PC-3 (cell line): ENCODE data around the gene CYP19A1. TPM values are rescaled to one million over a fixed set of nuclear protein-coding genes. Genes with fewer than 3 reads are reported as not detected.
A peak's percentile ranks its signal among the peaks of the same experiment; 100 is the strongest.

ENCODE experiments used
- ATAC-seq: fragments of 200-7000 bp; cut with Tn5 transposase; 2 replicates; pipeline ENCODE4 v1.9.1; 2020; ENCODE audit warnings: mild to moderate bottlenecking, moderate library complexity
- BruUV-seq: library from RNA; stranded (reverse); fragments of 400-500 nt; replicated peaks from 2 replicates; lab custom pipeline; 2021; lab: Mats Ljungman, UMichigan
- CTCF ChIA-PET: fragments of 300-600 bp; sonication (Branson Sonifier 250); formaldehyde crosslinking; loops from one replicate; lab custom pipeline; 2022; ENCODE audit warnings: antibody characterized with exemption; lab: Charles Lee
- POLR2A ChIA-PET: fragments of 300-600 bp; sonication (Branson Sonifier 250); formaldehyde crosslinking; loops from one replicate; lab custom pipeline; 2022; ENCODE audit warnings: antibody characterized with exemption; ENCODE audit not compliant: unreplicated experiment; lab: Charles Lee
- DNase-seq: peaks from one replicate; pipeline ENCODE4 v3.0.0-alpha.2; 2015
- H2AFZ ChIP-seq: fragments of 300-600 bp; sonication (generic); 2 replicates; pipeline ENCODE4 v1.6.0; 2016; ENCODE audit warnings: antibody characterized with exemption, low read length
- H3F3A ChIP-seq: fragments of 300-600 bp; sonication (generic); one replicate; pipeline ENCODE4 v1.6.0; 2017; ENCODE audit warnings: antibody characterized with exemption, low read length, control low read depth, mild to moderate bottlenecking; ENCODE audit not compliant: unreplicated experiment
- H3K27ac ChIP-seq: fragments of 300-600 bp; sonication (generic); 2 replicates; pipeline ENCODE4 v1.5.1; 2016; ENCODE audit warnings: mild to moderate bottlenecking, low read length
- H3K27me3 ChIP-seq: fragments of 300-600 bp; sonication (generic); 2 replicates; pipeline ENCODE4 v1.6.1; 2016; ENCODE audit warnings: low read length, mixed read lengths
- H3K36me3 ChIP-seq: fragments of 300-600 bp; sonication (generic); 2 replicates; pipeline ENCODE4 v1.6.1; 2016; ENCODE audit warnings: low read depth, mixed run types, low read length, mixed read lengths
- H3K4me1 ChIP-seq: fragments of 300-600 bp; sonication (generic); 2 replicates; pipeline ENCODE4 v1.5.1; 2016; ENCODE audit warnings: low read length; ENCODE audit not compliant: insufficient read depth
- H3K4me2 ChIP-seq: fragments of 300-600 bp; sonication (generic); 2 replicates; pipeline ENCODE4 v1.6.0; 2016; ENCODE audit warnings: low read length
- H3K4me3 ChIP-seq: fragments of 300-600 bp; sonication (generic); 2 replicates; pipeline ENCODE4 v1.5.1; 2016; ENCODE audit warnings: mild to moderate bottlenecking, low read length, mixed read lengths
- H3K79me2 ChIP-seq: fragments of 300-600 bp; sonication (generic); 2 replicates; pipeline ENCODE4 v1.6.1; 2017; ENCODE audit warnings: low read length, mixed read lengths
- H3K9ac ChIP-seq: fragments of 300-600 bp; sonication (generic); 2 replicates; pipeline ENCODE4 v1.6.0; 2016; ENCODE audit warnings: mild to moderate bottlenecking, low read length
- H3K9me2 ChIP-seq: fragments of 300-600 bp; sonication (generic); replicated peaks from 2 replicates; pipeline ENCODE4 v1.6.1; 2016; ENCODE audit warnings: mixed run types, low read length, mixed read lengths
- H3K9me3 ChIP-seq: fragments of 300-600 bp; sonication (generic); 2 replicates; pipeline ENCODE4 v1.6.1; 2016; ENCODE audit warnings: low read length, mixed read lengths
- H4K20me1 ChIP-seq: fragments of 300-600 bp; sonication (generic); 2 replicates; pipeline ENCODE4 v1.6.1; 2016; ENCODE audit warnings: low read length, mixed read lengths
- CTCF ChIP-seq: fragments of 300-600 bp; sonication (generic); conservative IDR thresholded peaks from 2 replicates; pipeline ENCODE4 v1.5.1; 2017; ENCODE audit warnings: antibody characterized with exemption, low read depth, mild to moderate bottlenecking, low read length
- EZH2 ChIP-seq: fragments of 300-600 bp; sonication (generic); IDR thresholded peaks from one replicate; pipeline ENCODE4 v1.6.1; 2017; ENCODE audit warnings: antibody characterized with exemption, mild to moderate bottlenecking, low read length; ENCODE audit not compliant: unreplicated experiment
- EZH2phosphoT487 ChIP-seq: fragments of 300-600 bp; sonication (generic); IDR thresholded peaks from 2 replicates; pipeline ENCODE4 v1.6.1; 2018; ENCODE audit warnings: mild to moderate bottlenecking, antibody characterized with exemption, low read length, borderline replicate concordance
- intact Hi-C: fragments of 100-400 bp; cut with micrococcal nuclease; formaldehyde crosslinking; loops from 2 replicates; pipeline ENCODE4 v1.9.0; 2023
- total RNA-seq: library from RNA; depleted of rRNA; stranded (reverse); fragments of >200 nt; gene quantifications from 2 replicates; pipeline ENCODE4 v1.2.3, GENCODE V29; 2014

CYP19A1 gene
- total RNA-seq, 1 experiment from 2014 or later, result not detected

- Histone ChIP-seq H3K9ac (no peak overlapping the region), H3K9me3 (no peaks in the 10 kb centered on the region), H3K79me2 (no peaks in the 10 kb centered on the region), H2AFZ (no peak overlapping the region), H3K27ac (no peak overlapping the region), H3K27me3 (no peaks in the 10 kb centered on the region), H3K4me1 (peaks cover 9% of the 10 kb centered on the region), H3F3A (no peaks in the 10 kb centered on the region), H3K9me2 (no peaks in the 10 kb centered on the region), H3K4me2 (no peak overlapping the region), H3K36me3 (no peaks in the 10 kb centered on the region), H3K4me3 (no peak overlapping the region), H4K20me1 (no peaks in the 10 kb centered on the region)
- DNase-seq (no peak), ATAC-seq (no peak)
- no peak for TF ChIP-seq EZH2phosphoT487
- TF ChIP-seq EZH2, result no peak
- TF ChIP-seq CTCF, result no peak
- intact Hi-C loops, result no loop called here
- ChIA-PET POLR2A (no interaction called here), CTCF (no interaction called here)
- no TSS peak for BruUV-seq
Measured at GRCh38 chr15:51205050-51205975, 133.1 kb downstream of the CYP19A1 start.

DNA sequence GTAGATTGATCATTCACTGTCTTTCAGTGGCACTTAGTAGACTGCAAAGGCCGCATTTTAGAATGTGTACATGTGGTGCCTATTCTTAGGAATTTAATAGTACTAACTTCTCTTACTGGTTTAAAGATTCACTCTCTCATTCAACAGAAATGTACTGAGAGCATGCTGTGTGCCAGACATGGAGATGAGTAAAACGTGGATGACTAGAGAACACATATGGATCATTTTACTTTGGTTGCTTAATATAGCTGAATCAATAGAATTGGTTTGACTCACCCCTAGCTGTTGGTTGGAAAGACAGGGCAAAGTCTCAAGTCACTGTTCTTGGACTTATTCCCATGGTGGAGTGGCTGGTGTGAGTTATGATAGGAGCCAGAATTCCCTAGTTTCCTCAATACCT is 134.6 kb downstream of the CYP19A1 start:
- BruUV-seq, result no TSS peak
- H3K4me3 ChIP-seq, result no peak overlapping the region
- no peaks in the 10 kb centered on the region for H3K9me2 ChIP-seq
- H3K27ac ChIP-seq, result no peak overlapping the region
- H3K27me3 ChIP-seq, result no peaks in the 10 kb centered on the region
- H3K4me2 ChIP-seq, result no peak overlapping the region
- H3K36me3 ChIP-seq, result no peaks in the 10 kb centered on the region
- ChIA-PET CTCF (no interaction called here), POLR2A (no interaction called here)
- intact Hi-C loops, result no loop called here
- H3K4me1 ChIP-seq, result peaks cover 9% of the 10 kb centered on the region
- no peaks in the 10 kb centered on the region for H4K20me1 ChIP-seq
- H3K9me3 ChIP-seq, result no peaks in the 10 kb centered on the region
- TF ChIP-seq EZH2 (no peak), EZH2phosphoT487 (no peak), CTCF (no peak)
- no peaks in the 10 kb centered on the region for H3F3A ChIP-seq
- H2AFZ ChIP-seq, result no peak overlapping the region
- no peaks in the 10 kb centered on the region for H3K79me2 ChIP-seq
- no peak overlapping the region for H3K9ac ChIP-seq
- DNase-seq, result peak; percentile 53
- no peak for ATAC-seq

DNA sequence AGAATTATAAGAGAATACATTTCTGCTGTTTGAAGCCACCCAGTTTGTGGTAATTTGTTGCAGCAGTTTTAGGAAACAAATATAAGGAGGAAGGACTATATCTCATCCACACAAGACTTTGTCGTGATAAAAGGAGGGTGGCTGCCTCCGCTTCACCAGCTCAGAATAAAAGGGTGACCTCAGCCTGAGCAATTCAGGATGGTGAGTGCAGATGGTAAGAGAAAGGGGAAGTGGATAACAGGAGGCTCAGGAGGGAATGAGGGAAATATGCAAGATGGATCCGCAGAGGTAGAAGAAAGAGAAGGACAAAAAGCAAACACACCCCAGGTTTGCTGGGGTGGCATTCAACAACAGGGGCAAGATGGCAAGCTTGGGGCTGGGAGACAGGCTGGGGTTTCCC is 135.6 kb downstream of the CYP19A1 start:
- Histone ChIP-seq H3K4me1 (peaks cover 9% of the 10 kb centered on the region), H3K9me2 (no peaks in the 10 kb centered on the region), H3K36me3 (no peaks in the 10 kb centered on the region), H3K4me2 (no peak overlapping the region), H2AFZ (no peak overlapping the region), H3K27me3 (no peaks in the 10 kb centered on the region), H3K9ac (no peak overlapping the region), H3K27ac (no peak overlapping the region), H3K4me3 (no peak overlapping the region), H3K9me3 (no peaks in the 10 kb centered on the region), H3K79me2 (no peaks in the 10 kb centered on the region), H3F3A (no peaks in the 10 kb centered on the region), H4K20me1 (no peaks in the 10 kb centered on the region)
- ChIA-PET POLR2A (no interaction called here), CTCF (no interaction called here)
- intact Hi-C loops, result no loop called here
- ATAC-seq, result no peak
- TF ChIP-seq CTCF, result no peak
- TF ChIP-seq EZH2, result no peak
- TF ChIP-seq EZH2phosphoT487, result no peak
- DNase-seq, result no peak
- BruUV-seq, result no TSS peak
